ENCODE data around the gene POGLUT2. TPM values are rescaled to one million over a fixed set of nuclear protein-coding genes. Genes with fewer than 3 reads are reported as not detected.

The POGLUT2 gene
- polyA plus RNA-seq, 1 donor = 15.4 TPM

DNA sequence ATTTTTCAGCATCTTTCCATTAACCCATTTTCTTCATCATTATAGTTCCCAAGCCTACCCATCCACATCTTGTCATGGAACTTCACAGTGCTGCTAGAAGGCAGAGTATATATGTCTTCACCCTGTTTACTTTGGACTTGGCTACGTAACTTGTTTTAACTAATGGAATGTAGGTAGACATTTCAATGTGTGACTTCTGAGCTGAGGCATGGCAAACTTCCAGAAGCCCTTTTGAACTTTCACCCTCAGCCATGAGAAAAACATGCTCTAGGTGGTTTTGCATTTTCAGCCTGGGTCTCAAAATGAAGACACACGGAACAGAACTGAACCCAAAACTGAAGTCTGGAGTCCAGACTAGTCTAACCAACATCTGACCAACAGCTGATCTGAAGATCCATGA, 28.3 kb downstream of the POGLUT2 start:
- WGBS (ENCODE audit: insufficient coverage, low lambda C conversion rate) = 33% methylated on average over 1 of the region's 2 CpGs
- H3K4me1 ChIP-seq (ENCODE audit: control insufficient read depth, insufficient read depth, low read length) = peaks cover 8% of the 10 kb centered on the region
- no peak overlapping the region for H3K4me3 ChIP-seq (ENCODE audit: low read length)
- H3K27me3 ChIP-seq (ENCODE audit: control insufficient read depth, insufficient read depth, low read length) = no peaks in the 10 kb centered on the region
- DNase-seq = peak; percentile 35 to 68
- H3K27ac ChIP-seq (ENCODE audit: low read length) = no peak overlapping the region
- H3K9me3 ChIP-seq (ENCODE audit: control insufficient read depth, low read depth, low read length) = peaks cover 4% of the 10 kb centered on the region
- H3K36me3 ChIP-seq (ENCODE audit: control insufficient read depth, insufficient read depth, low read length) = peaks cover 12% of the 10 kb centered on the region

DNA sequence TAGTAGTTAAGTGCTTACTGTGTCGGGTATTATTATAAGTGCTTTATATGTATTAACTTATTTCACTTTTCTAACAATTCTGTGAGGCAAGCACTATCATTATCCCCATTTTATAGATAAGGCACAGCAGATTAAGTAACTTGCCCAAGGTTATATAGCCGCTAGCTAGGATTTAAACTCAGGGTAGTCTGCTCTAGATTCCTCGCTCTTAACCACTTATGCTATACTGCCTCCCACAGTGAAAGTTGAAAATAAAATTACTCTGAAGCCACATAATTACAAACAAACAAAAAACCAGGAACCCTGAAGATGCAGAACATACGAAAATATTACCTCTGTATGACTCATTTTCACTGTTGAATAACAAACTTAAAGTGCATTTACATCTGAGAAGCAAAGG, 29.1 kb downstream of the POGLUT2 start:
- DNase-seq = no peak
- no peak overlapping the region for H3K27ac ChIP-seq (ENCODE audit: low read length)
- H3K9me3 ChIP-seq (ENCODE audit: control insufficient read depth, low read depth, low read length) = peaks cover 4% of the 10 kb centered on the region
- H3K36me3 ChIP-seq (ENCODE audit: control insufficient read depth, insufficient read depth, low read length) = peaks cover 14% of the 10 kb centered on the region
- no peak overlapping the region for H3K4me3 ChIP-seq (ENCODE audit: low read length)
- H3K4me1 ChIP-seq (ENCODE audit: control insufficient read depth, insufficient read depth, low read length) = peaks cover 8% of the 10 kb centered on the region
- H3K27me3 ChIP-seq (ENCODE audit: control insufficient read depth, insufficient read depth, low read length) = no peaks in the 10 kb centered on the region
- WGBS (ENCODE audit: insufficient coverage, low lambda C conversion rate) = 78% methylated on average over 3 of the region's 4 CpGs

DNA sequence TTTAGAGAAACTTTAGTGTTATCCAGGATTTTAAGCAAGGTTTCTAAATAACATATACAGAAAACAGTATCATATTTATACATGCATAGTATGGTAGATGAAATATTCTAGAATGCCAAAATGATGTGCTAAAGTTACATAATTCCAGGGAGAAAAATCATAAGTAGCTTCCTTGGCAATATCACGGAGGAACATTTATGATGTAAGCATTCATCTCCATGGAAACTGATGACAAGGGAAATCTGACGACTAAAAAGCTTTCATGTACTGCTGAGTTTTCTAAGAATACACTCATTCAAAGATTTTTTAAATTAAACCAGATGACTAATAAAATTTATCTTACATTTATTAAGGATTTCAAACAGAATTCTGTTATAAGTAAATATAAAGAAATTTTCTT, 29.9 kb downstream of the POGLUT2 start:
- H3K27ac ChIP-seq (ENCODE audit: low read length) = no peak overlapping the region
- H3K27me3 ChIP-seq (ENCODE audit: control insufficient read depth, insufficient read depth, low read length) = no peaks in the 10 kb centered on the region
- peaks cover 14% of the 10 kb centered on the region for H3K36me3 ChIP-seq (ENCODE audit: control insufficient read depth, insufficient read depth, low read length)
- H3K9me3 ChIP-seq (ENCODE audit: control insufficient read depth, low read depth, low read length) = no peaks in the 10 kb centered on the region
- WGBS (ENCODE audit: insufficient coverage, low lambda C conversion rate) = 100% methylated on average over 1 of the region's 2 CpGs
- DNase-seq = no peak
- H3K4me3 ChIP-seq (ENCODE audit: low read length) = no peak overlapping the region
- H3K4me1 ChIP-seq (ENCODE audit: control insufficient read depth, insufficient read depth, low read length) = peaks cover 3% of the 10 kb centered on the region

DNA sequence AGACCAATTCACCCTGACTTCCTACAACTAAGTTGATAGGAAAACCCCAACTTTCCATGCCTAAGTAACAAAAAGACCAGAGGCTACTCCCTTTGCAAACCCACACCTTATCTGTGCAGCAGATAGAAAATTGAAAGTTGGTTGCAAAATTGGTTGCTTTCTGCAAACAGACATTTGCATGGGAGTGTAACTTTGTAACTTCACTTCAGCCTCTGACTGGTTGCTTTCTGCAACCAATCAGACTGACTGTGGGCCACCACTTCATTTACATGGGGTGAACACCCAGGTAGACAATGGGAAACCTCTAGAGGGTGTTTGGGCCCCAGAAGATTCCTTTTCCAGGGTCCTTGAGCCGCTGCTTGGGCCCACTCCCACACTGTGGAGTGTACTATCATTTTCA, 35.0 kb downstream of the POGLUT2 start:
- no peak for DNase-seq
- no peak overlapping the region for H3K27ac ChIP-seq (ENCODE audit: low read length)
- no peak overlapping the region for H3K4me3 ChIP-seq (ENCODE audit: low read length)
- no peaks in the 10 kb centered on the region for H3K27me3 ChIP-seq (ENCODE audit: control insufficient read depth, insufficient read depth, low read length)
- H3K9me3 ChIP-seq (ENCODE audit: control insufficient read depth, low read depth, low read length) = no peaks in the 10 kb centered on the region
- no CpG with 5 or more reads among the region's 1 CpG for WGBS (ENCODE audit: insufficient coverage, low lambda C conversion rate)
- H3K4me1 ChIP-seq (ENCODE audit: control insufficient read depth, insufficient read depth, low read length) = no peaks in the 10 kb centered on the region
- H3K36me3 ChIP-seq (ENCODE audit: control insufficient read depth, insufficient read depth, low read length) = peaks cover 14% of the 10 kb centered on the region

DNA sequence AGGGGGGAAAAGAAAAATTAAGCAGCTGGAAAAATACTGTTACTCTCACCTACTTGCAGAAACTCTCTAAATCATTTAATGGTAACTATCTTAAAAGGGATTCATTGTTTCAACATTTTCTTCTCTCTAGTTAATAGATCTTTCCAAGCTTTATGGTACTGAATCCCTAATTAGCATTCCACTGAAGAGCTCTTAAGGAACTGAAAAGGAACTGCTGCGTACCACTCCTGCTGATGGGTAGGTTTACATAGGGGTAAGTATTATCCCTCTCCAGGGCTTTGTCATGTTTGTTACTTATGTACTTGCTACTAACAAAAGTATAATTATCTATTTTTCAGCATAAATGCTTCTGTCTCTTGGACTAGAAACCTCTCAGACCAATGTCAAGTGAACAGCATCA, 37.7 kb downstream of the POGLUT2 start:
- Histone ChIP-seq H3K4me1 (ENCODE audit: control insufficient read depth, insufficient read depth, low read length) (no peaks in the 10 kb centered on the region), H3K9me3 (ENCODE audit: control insufficient read depth, low read depth, low read length) (no peaks in the 10 kb centered on the region), H3K36me3 (ENCODE audit: control insufficient read depth, insufficient read depth, low read length) (peaks cover 4% of the 10 kb centered on the region), H3K4me3 (ENCODE audit: low read length) (no peak overlapping the region), H3K27me3 (ENCODE audit: control insufficient read depth, insufficient read depth, low read length) (no peaks in the 10 kb centered on the region), H3K27ac (ENCODE audit: low read length) (no peak overlapping the region)
- WGBS (ENCODE audit: insufficient coverage, low lambda C conversion rate) = no CpG with 5 or more reads among the region's 1 CpG
- DNase-seq = no peak

DNA sequence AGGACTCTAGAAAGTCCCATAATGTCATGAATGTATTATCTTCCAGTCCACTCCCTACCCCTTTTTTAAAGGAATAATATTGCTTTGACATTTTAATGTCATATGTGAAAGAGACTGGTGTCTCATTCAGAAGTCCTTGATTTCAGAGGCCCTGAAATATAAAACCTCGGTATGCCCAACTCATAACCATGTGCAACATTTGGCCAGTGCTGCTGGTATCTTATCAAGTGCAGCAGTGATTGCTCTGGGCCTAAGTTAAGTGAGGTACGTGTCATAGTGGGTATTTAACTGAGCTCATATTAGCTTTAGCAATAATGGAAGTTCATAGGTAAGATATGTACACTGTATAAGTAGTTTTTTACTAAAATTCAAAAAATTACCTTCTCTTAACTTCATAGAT, 39.9 kb downstream of the POGLUT2 start:
- H3K27ac ChIP-seq (ENCODE audit: low read length) = no peak overlapping the region
- H3K27me3 ChIP-seq (ENCODE audit: control insufficient read depth, insufficient read depth, low read length) = no peaks in the 10 kb centered on the region
- H3K4me3 ChIP-seq (ENCODE audit: low read length) = no peak overlapping the region
- no peaks in the 10 kb centered on the region for H3K4me1 ChIP-seq (ENCODE audit: control insufficient read depth, insufficient read depth, low read length)
- H3K9me3 ChIP-seq (ENCODE audit: control insufficient read depth, low read depth, low read length) = no peaks in the 10 kb centered on the region
- no CpG with 5 or more reads among the region's 2 CpGs for WGBS (ENCODE audit: insufficient coverage, low lambda C conversion rate)
- H3K36me3 ChIP-seq (ENCODE audit: control insufficient read depth, insufficient read depth, low read length) = no peaks in the 10 kb centered on the region
- DNase-seq = no peak

DNA sequence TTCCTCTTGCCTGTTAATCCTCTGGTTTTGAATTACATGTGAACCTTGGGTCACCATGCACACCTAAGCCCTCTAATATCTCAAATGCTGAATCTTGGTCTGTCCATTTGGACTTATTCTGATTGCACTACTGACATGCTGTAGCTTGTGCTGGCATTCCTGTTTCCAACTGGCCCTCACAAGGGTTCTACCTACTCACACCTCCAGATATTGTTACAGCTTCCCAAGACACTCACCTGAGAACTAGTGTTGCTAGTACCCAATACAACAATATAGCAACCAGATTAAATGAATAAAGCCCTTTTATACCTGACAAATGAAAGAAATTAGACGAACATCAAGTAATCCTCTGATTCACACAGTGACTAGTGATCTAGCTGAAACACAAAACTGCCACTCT, 41.8 kb downstream of the POGLUT2 start:
- H3K4me3 ChIP-seq (ENCODE audit: low read length) = no peak overlapping the region
- no CpG with 5 or more reads among the region's 1 CpG for WGBS (ENCODE audit: insufficient coverage, low lambda C conversion rate)
- no peaks in the 10 kb centered on the region for H3K27me3 ChIP-seq (ENCODE audit: control insufficient read depth, insufficient read depth, low read length)
- no peaks in the 10 kb centered on the region for H3K4me1 ChIP-seq (ENCODE audit: control insufficient read depth, insufficient read depth, low read length)
- H3K36me3 ChIP-seq (ENCODE audit: control insufficient read depth, insufficient read depth, low read length) = no peaks in the 10 kb centered on the region
- H3K27ac ChIP-seq (ENCODE audit: low read length) = no peak overlapping the region
- H3K9me3 ChIP-seq (ENCODE audit: control insufficient read depth, low read depth, low read length) = no peaks in the 10 kb centered on the region
- DNase-seq = no peak

DNA sequence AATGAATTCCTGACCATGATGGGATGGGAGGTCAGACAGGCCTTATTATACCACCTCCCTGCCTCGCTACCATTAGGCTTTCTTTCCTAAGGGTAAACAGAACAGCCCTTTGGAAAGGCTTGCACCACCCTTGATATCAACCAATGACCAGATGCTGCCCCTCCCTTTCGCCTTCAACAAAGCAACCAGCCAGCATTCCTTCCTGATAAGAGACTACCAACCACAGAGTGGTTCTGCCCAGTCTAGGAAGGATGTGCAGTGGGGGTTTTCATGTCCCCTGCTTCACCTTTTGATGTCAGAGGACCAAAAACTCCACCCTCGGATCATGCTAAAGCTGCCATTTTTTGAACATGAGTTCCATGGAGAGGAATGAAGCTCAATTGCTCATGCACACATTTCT, 46.9 kb downstream of the POGLUT2 start:
- Histone ChIP-seq H3K27me3 (ENCODE audit: control insufficient read depth, insufficient read depth, low read length) (no peaks in the 10 kb centered on the region), H3K4me3 (ENCODE audit: low read length) (no peak overlapping the region), H3K4me1 (ENCODE audit: control insufficient read depth, insufficient read depth, low read length) (no peaks in the 10 kb centered on the region), H3K9me3 (ENCODE audit: control insufficient read depth, low read depth, low read length) (no peaks in the 10 kb centered on the region), H3K27ac (ENCODE audit: low read length) (no peak overlapping the region), H3K36me3 (ENCODE audit: control insufficient read depth, insufficient read depth, low read length) (no peaks in the 10 kb centered on the region)
- WGBS (ENCODE audit: insufficient coverage, low lambda C conversion rate) = no CpG with 5 or more reads among the region's 3 CpGs
- DNase-seq = no peak

DNA sequence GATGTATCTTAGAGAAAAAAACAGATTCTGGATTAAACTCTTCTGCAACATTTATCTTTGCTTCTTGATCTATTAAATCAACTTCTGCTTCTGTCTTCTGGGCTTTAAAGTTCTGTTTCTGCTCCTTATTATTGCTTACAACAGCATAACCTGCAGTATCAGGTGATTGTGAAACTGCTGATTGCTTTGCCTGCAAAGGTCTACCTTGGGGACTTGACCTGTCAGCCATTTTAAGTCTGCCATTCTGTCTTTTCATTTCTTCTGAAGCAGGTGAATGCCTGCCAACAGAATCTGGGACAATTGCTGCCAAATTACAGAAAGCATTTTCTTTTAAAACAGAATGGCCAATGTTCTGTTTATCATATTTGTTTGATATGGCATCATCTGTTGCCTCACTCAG, 56.3 kb downstream of the POGLUT2 start:
- peak; percentile 9 to 13 for DNase-seq
- H3K27me3 ChIP-seq (ENCODE audit: control insufficient read depth, insufficient read depth, low read length) = no peaks in the 10 kb centered on the region
- peaks cover 3% of the 10 kb centered on the region for H3K9me3 ChIP-seq (ENCODE audit: control insufficient read depth, low read depth, low read length)
- no peaks in the 10 kb centered on the region for H3K36me3 ChIP-seq (ENCODE audit: control insufficient read depth, insufficient read depth, low read length)
- no peak overlapping the region for H3K27ac ChIP-seq (ENCODE audit: low read length)
- no peak overlapping the region for H3K4me3 ChIP-seq (ENCODE audit: low read length)
- H3K4me1 ChIP-seq (ENCODE audit: control insufficient read depth, insufficient read depth, low read length) = no peaks in the 10 kb centered on the region

DNA sequence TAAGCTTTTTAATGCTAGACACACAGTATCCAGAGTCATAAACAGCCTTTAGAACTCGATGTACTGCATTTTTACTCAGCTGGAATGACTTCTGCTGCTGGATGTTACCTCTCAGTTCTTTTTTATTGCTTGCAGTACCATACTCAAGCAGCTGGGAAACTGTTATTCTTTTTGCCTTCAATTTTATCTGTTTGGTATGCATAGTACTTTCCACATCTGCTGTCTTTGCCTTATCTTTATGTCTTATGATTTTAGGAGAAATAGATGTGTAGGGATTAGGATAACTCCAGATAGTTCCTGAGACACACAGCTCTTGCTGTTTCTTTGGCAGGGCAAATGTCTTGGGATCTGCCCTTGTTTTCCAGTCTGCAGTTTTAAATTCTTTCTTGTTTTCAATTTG, 56.7 kb downstream of the POGLUT2 start:
- Histone ChIP-seq H3K4me3 (ENCODE audit: low read length) (no peak overlapping the region), H3K9me3 (ENCODE audit: control insufficient read depth, low read depth, low read length) (peaks cover 3% of the 10 kb centered on the region), H3K27ac (ENCODE audit: low read length) (no peak overlapping the region), H3K4me1 (ENCODE audit: control insufficient read depth, insufficient read depth, low read length) (no peaks in the 10 kb centered on the region), H3K36me3 (ENCODE audit: control insufficient read depth, insufficient read depth, low read length) (no peaks in the 10 kb centered on the region), H3K27me3 (ENCODE audit: control insufficient read depth, insufficient read depth, low read length) (no peaks in the 10 kb centered on the region)
- no peak for DNase-seq
- no CpG with 5 or more reads among the region's 1 CpG for WGBS (ENCODE audit: insufficient coverage, low lambda C conversion rate)
